Liver (tissue), 9 donors: ENCODE results near the gene SEMA3B. TPM values are rescaled to one million over a fixed set of nuclear protein-coding genes. Genes with fewer than 3 reads are reported as not detected.
"Not testable (repeated sequence)": the region's sequence is repeated elsewhere in the genome, so short reads cannot be mapped to it uniquely, and the experiment has no call there.

ENCODE experiments used
- DNase-seq: peaks from one replicate; pipeline ENCODE4 v3.0.0-alpha.2; 2017; ENCODE audit warnings: low spot score
- H3K27ac ChIP-seq, 2 donors: one replicate each; pipeline ENCODE4 v1.7.0; 2013; ENCODE audit warnings: inconsistent platforms in 2 of 2, low read length in 2 of 2, control low read depth in 1 of 2, low read depth in 1 of 2, mild to moderate bottlenecking in 1 of 2
- H3K27me3 ChIP-seq, 4 donors: one replicate each; pipeline versions ENCODE4 v1.6.1 to v1.7.0; 2013; ENCODE audit warnings: low read length in 3 of 4, inconsistent platforms in 1 of 4, mild to moderate bottlenecking in 1 of 4, moderate library complexity in 1 of 4; ENCODE audit not compliant: control insufficient read depth in 4 of 4, insufficient read depth in 4 of 4
- H3K36me3 ChIP-seq, 4 donors: one replicate each; pipeline versions ENCODE4 v1.6.1 to v1.7.0; 2013; ENCODE audit warnings: low read length in 3 of 4, mild to moderate bottlenecking in 3 of 4, low read depth in 1 of 4, moderate library complexity in 1 of 4; ENCODE audit not compliant: control insufficient read depth in 4 of 4, insufficient read depth in 3 of 4
- H3K4me1 ChIP-seq, 4 donors: one replicate each; pipeline versions ENCODE4 v1.6.1 to v1.7.0; 2013; ENCODE audit warnings: low read length in 3 of 4, mild to moderate bottlenecking in 3 of 4, moderate library complexity in 1 of 4; ENCODE audit not compliant: control insufficient read depth in 4 of 4, insufficient read depth in 4 of 4
- H3K4me3 ChIP-seq, 3 donors: one replicate each; pipeline versions ENCODE4 v1.6.1 to v1.7.0; 2013; ENCODE audit warnings: low read length in 3 of 3, control low read depth in 1 of 3, low read depth in 1 of 3, mild to moderate bottlenecking in 1 of 3
- H3K9ac ChIP-seq, 2 donors: one replicate each; pipeline ENCODE4 v1.7.0; 2013; ENCODE audit warnings: low read length in 2 of 2, mild to moderate bottlenecking in 2 of 2, moderate library complexity in 2 of 2, control low read depth in 1 of 2, low read depth in 1 of 2
- H3K9me3 ChIP-seq, 4 donors: one replicate each; pipeline versions ENCODE4 v1.6.1 to v1.7.0; 2013; ENCODE audit warnings: low read length in 3 of 4; ENCODE audit not compliant: control insufficient read depth in 4 of 4
- ATF3 ChIP-seq: IDR thresholded peaks from 2 replicates; pipeline ENCODE4 v1.6.1; 2016; ENCODE audit warnings: antibody characterized with exemption
- EGR1 ChIP-seq, 2 donors: IDR thresholded peaks; 2 replicates each; pipeline ENCODE4 v1.6.1; 2016 to 2018; ENCODE audit warnings: antibody characterized with exemption in 2 of 2, low read depth in 2 of 2
- FOXA2 ChIP-seq: IDR thresholded peaks from 2 replicates; pipeline ENCODE4 v1.6.1; 2016; ENCODE audit warnings: antibody characterized with exemption
- GABPA ChIP-seq, 2 donors: IDR thresholded peaks in 1 of 2; conservative IDR thresholded peaks in 1 of 2; 2 replicates each; pipeline ENCODE4 v1.6.1; 2016; ENCODE audit warnings: antibody characterized with exemption in 2 of 2, mild to moderate bottlenecking in 1 of 2, moderate library complexity in 1 of 2
- HNF4A ChIP-seq, 2 donors: conservative IDR thresholded peaks; 2 replicates each; pipeline ENCODE4 v1.6.1; 2016; ENCODE audit warnings: antibody characterized with exemption in 2 of 2, mild to moderate bottlenecking in 2 of 2
- HNF4G ChIP-seq: IDR thresholded peaks from 2 replicates; pipeline ENCODE4 v1.6.1; 2016; ENCODE audit warnings: antibody characterized with exemption
- JUND ChIP-seq, 2 donors: IDR thresholded peaks; 2 replicates each; pipeline ENCODE4 v1.6.1; 2016; ENCODE audit warnings: antibody characterized with exemption in 2 of 2
- MAX ChIP-seq: IDR thresholded peaks from 2 replicates; pipeline ENCODE4 v1.6.1; 2016; ENCODE audit warnings: antibody characterized with exemption
- NR2F2 ChIP-seq: IDR thresholded peaks from 2 replicates; pipeline ENCODE4 v1.6.1; 2016; ENCODE audit warnings: antibody characterized with exemption
- RAD21 ChIP-seq, 2 donors: IDR thresholded peaks; 2 replicates each; pipeline ENCODE4 v1.6.1; 2016; ENCODE audit warnings: antibody characterized with exemption in 2 of 2, mild to moderate bottlenecking in 2 of 2
- RXRA ChIP-seq, 2 donors: IDR thresholded peaks; 2 replicates each; pipeline ENCODE4 v1.6.1; 2017 to 2018; ENCODE audit warnings: antibody characterized with exemption in 2 of 2, mild to moderate bottlenecking in 1 of 2
- TAF1 ChIP-seq: conservative IDR thresholded peaks from 2 replicates; pipeline ENCODE4 v1.6.1; 2016; ENCODE audit warnings: antibody characterized with exemption, mild to moderate bottlenecking
- YY1 ChIP-seq: IDR thresholded peaks from 2 replicates; pipeline ENCODE4 v1.6.1; 2016; ENCODE audit warnings: antibody characterized with exemption, mild to moderate bottlenecking
- WGBS: extraction: QIAGEN DNeasy Blood & Tissue Kit; methylation state at CpG from one replicate; pipeline ENCODE4 v1.1.7; 2013; 5-methylcytosine and 5-hydroxymethylcytosine counted together
- polyA plus RNA-seq, 2 donors: library from polyadenylated mRNA; stranded (reverse) in 1 of 2; unstranded in 1 of 2; fragments of 200-250 nt in 1 of 2; fragments of >200 nt in 1 of 2; fragmentation: Nextera tagmentation in 1 of 2; extraction: Ambion mirVana in 1 of 2; gene quantifications; one replicate each; pipeline versions ENCODE4 v1.2.1 to v1.2.3, GENCODE V29; 2013 to 2015
- total RNA-seq, 2 donors: library from RNA; depleted of rRNA; stranded (reverse); fragments of >200 nt; gene quantifications; one replicate each; pipeline ENCODE4 v1.2.3, GENCODE V29; 2014
- TF ChIP-seq, protein P1 (sequence below): IDR thresholded peaks from 2 replicates; pipeline ENCODE4 v1.6.1; 2016; ENCODE audit warnings: antibody characterized with exemption, mild to moderate bottlenecking
- donor health status: healthy.
- donor health status: healthy.
- donor health status: healthy.
- donor health status: healthy.
- donor health status: healthy.

The SEMA3B gene
- total and polyA plus RNA-seq, 4 donors, result 0.40 to 1.5 (median 0.93) TPM

- TF ChIP-seq ATF3 (no peak), RXRA (IDR thresholded peaks at IDR 0.05) (no peak), RAD21 (IDR thresholded peaks at IDR 0.05) (no peak), JUND (IDR thresholded peaks at IDR 0.05) (no peak), TAF1 (no peak)
Measured at GRCh38 chr3:50260942-50261441, 8.0 kb upstream of the SEMA3B start (continued).

- H3K36me3 ChIP-seq, result peaks cover 8 to 15% (median 11%) of the 10 kb centered on the region in 4 donors
- peaks cover 5 to 26% (median 9%) of the 10 kb centered on the region in 4 donors for H3K4me1 ChIP-seq
- DNase-seq, result no peak
- H3K4me3 ChIP-seq, result no peak overlapping the region
- no peak overlapping the region for H3K27ac ChIP-seq
- TF ChIP-seq TAF1 (no peak), RAD21 (IDR thresholded peaks at IDR 0.05) (no peak), RXRA (IDR thresholded peaks at IDR 0.05) (no peak), HNF4G (no peak), FOXA2 (no peak), ATF3 (no peak), EGR1 (IDR thresholded peaks at IDR 0.05; ENCODE audit: low read depth in 2 of 2) (no peak), NR2F2 (no peak), HNF4A (conservative IDR thresholded peaks at IDR 0.05) (no peak), MAX (no peak), JUND (IDR thresholded peaks at IDR 0.05) (no peak), YY1 (no peak), GABPA (IDR thresholded peaks at IDR 0.05 in 1 of 2, conservative IDR thresholded peaks at IDR 0.05 in 1 of 2) (no peak)
- TF ChIP-seq, protein P1, sequence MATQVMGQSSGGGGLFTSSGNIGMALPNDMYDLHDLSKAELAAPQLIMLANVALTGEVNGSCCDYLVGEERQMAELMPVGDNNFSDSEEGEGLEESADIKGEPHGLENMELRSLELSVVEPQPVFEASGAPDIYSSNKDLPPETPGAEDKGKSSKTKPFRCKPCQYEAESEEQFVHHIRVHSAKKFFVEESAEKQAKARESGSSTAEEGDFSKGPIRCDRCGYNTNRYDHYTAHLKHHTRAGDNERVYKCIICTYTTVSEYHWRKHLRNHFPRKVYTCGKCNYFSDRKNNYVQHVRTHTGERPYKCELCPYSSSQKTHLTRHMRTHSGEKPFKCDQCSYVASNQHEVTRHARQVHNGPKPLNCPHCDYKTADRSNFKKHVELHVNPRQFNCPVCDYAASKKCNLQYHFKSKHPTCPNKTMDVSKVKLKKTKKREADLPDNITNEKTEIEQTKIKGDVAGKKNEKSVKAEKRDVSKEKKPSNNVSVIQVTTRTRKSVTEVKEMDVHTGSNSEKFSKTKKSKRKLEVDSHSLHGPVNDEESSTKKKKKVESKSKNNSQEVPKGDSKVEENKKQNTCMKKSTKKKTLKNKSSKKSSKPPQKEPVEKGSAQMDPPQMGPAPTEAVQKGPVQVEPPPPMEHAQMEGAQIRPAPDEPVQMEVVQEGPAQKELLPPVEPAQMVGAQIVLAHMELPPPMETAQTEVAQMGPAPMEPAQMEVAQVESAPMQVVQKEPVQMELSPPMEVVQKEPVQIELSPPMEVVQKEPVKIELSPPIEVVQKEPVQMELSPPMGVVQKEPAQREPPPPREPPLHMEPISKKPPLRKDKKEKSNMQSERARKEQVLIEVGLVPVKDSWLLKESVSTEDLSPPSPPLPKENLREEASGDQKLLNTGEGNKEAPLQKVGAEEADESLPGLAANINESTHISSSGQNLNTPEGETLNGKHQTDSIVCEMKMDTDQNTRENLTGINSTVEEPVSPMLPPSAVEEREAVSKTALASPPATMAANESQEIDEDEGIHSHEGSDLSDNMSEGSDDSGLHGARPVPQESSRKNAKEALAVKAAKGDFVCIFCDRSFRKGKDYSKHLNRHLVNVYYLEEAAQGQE, result no peak
- H3K9ac ChIP-seq, result no peak overlapping the region
- H3K27me3 ChIP-seq, result no peaks in the 10 kb centered on the region
- H3K9me3 ChIP-seq, result no peaks in the 10 kb centered on the region
- 86% methylated on average over 2 of the region's 2 CpGs for WGBS
Measured at GRCh38 chr3:50261505-50261904, 7.4 kb upstream of the SEMA3B start.

DNA sequence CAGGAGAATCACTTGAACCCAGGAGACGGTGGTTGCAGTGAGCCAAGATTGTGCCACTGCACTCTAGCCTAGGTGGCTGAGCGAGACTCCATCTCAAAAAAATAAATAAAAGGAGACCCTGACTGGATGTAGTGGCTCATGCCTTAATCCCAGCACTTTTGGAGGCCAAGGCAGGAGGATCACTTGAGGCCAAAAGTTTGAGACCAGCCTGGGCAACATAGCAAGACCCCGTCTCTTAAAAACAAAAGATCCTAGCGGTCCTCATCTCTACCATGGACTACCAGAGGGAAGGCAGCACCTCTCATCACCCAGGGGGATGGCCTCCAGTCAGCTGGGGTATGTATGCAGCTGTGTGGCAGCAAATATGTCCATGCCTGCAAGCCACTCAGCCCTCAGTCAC, 6.7 kb upstream of the SEMA3B start:
- H3K9ac ChIP-seq, H3K27ac ChIP-seq, DNase-seq, H3K9me3 ChIP-seq, H3K27me3 ChIP-seq, H3K4me3 ChIP-seq, H3K36me3 ChIP-seq: not testable (repeated sequence)
- 97% methylated on average over 4 of the region's 4 CpGs for WGBS
- H3K4me1 ChIP-seq, result peaks cover 5 to 31% (median 11%) of the 10 kb centered on the region in 4 donors
